HG03064 (cell line): Measurements from ENCODE around the gene MOB3C.

Experiments used
- ATAC-seq: cut with Tn5 transposase; IDR thresholded peaks from one replicate; pipeline ENCODE4 v1.9.1; 2021; ENCODE audit warnings: low read depth; ENCODE audit not compliant: unreplicated experiment

MOB3C gene

GRCh38 chr1:46639547-46639946 lies 22.9 kb upstream of the MOB3C start:
- ATAC-seq, result no peak

GRCh38 chr1:46638921-46639320 lies 22.3 kb upstream of the MOB3C start:
- no peak for ATAC-seq

- no peak for ATAC-seq
Measured at GRCh38 chr1:46637444-46638083, 21.0 kb upstream of the MOB3C start.

- no peak for ATAC-seq
Measured at GRCh38 chr1:46635205-46635604, 18.6 kb upstream of the MOB3C start.

GRCh38 chr1:46630719-46631118 lies 14.1 kb upstream of the MOB3C start:
- ATAC-seq, result no peak

- no peak for ATAC-seq
Measured at GRCh38 chr1:46623743-46624644, 7.4 kb upstream of the MOB3C start.

- ATAC-seq, result no peak
Measured at GRCh38 chr1:46622344-46622743, 5.7 kb upstream of the MOB3C start.

GRCh38 chr1:46621930-46622329 lies 5.3 kb upstream of the MOB3C start:
- ATAC-seq, result no peak

- no peak for ATAC-seq
Measured at GRCh38 chr1:46619656-46620258, 3.1 kb upstream of the MOB3C start.

GRCh38 chr1:46618754-46619415 lies 2.3 kb upstream of the MOB3C start:
- ATAC-seq, result no peak

- ATAC-seq, result no peak
Measured at GRCh38 chr1:46617833-46618232, 1.2 kb upstream of the MOB3C start.

- no peak for ATAC-seq
Measured at GRCh38 chr1:46617108-46617800, 643 bp upstream of the MOB3C start.

GRCh38 chr1:46615735-46616134 lies 876 bp downstream of the MOB3C start:
- no peak for ATAC-seq

GRCh38 chr1:46615088-46615487 lies 1.5 kb downstream of the MOB3C start:
- no peak for ATAC-seq

- ATAC-seq, result no peak
Measured at GRCh38 chr1:46614604-46614984, 2.0 kb downstream of the MOB3C start.

GRCh38 chr1:46613661-46614603 lies 2.7 kb downstream of the MOB3C start:
- ATAC-seq, result peak; percentile 64

- ATAC-seq, result no peak
Measured at GRCh38 chr1:46612937-46613660, 3.5 kb downstream of the MOB3C start.

- no peak for ATAC-seq
Measured at GRCh38 chr1:46611691-46612221, 4.9 kb downstream of the MOB3C start.
